Measurements from ENCODE around the gene HAPLN2. TPM values are rescaled to one million over a fixed set of nuclear protein-coding genes. Genes with fewer than 3 reads are reported as not detected.
A peak's percentile ranks its signal among the peaks of the same experiment; 100 is the strongest.
"Not testable (repeated sequence)": the region's sequence is repeated elsewhere in the genome, so short reads cannot be mapped to it uniquely, and the experiment has no call there.

The HAPLN2 gene
- total RNA-seq, 1 donor from 2014 or later = not detected

DNA sequence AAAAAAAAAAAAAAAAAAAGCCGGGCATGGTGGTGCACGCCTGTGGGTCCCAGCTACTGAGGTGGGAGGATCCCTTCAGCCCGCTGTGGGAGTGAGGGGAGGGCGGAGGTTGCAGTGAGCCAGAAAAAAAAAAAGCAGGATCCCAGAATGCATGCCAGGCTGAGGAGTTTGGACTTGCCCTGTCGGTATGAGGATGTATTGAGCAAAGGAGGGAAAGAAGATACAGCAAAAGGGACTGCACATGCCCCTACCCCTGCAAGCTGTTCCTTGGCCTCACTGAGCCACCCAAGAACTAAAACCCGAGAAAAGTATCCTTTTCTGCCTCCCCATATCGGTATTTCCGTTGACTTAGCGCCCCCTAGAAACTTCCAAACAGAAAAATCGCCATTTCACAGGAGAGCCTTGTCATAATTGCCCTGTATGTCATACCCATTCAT is 16.6 kb upstream of the HAPLN2 start:
- TF ChIP-seq, protein P1, sequence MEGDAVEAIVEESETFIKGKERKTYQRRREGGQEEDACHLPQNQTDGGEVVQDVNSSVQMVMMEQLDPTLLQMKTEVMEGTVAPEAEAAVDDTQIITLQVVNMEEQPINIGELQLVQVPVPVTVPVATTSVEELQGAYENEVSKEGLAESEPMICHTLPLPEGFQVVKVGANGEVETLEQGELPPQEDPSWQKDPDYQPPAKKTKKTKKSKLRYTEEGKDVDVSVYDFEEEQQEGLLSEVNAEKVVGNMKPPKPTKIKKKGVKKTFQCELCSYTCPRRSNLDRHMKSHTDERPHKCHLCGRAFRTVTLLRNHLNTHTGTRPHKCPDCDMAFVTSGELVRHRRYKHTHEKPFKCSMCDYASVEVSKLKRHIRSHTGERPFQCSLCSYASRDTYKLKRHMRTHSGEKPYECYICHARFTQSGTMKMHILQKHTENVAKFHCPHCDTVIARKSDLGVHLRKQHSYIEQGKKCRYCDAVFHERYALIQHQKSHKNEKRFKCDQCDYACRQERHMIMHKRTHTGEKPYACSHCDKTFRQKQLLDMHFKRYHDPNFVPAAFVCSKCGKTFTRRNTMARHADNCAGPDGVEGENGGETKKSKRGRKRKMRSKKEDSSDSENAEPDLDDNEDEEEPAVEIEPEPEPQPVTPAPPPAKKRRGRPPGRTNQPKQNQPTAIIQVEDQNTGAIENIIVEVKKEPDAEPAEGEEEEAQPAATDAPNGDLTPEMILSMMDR (IDR thresholded peaks at IDR 0.05) = no peak
- Mint-ChIP-seq H3K36me3 (ENCODE audit: low read depth) (peaks cover 27% of the 10 kb centered on the region), H3K4me1 (peaks cover 51% of the 10 kb centered on the region), H3K4me3 (peak overlapping the region; percentile 42), H3K9me3 (no peaks in the 10 kb centered on the region), H3K27me3 (no peaks in the 10 kb centered on the region), H3K27ac (peak overlapping the region; percentile 36)
- no peak for ATAC-seq (ENCODE audit: low read depth)
- intact Hi-C loops (cut with micrococcal nuclease) = no loop called here
- CTCF ChIA-PET = interaction anchor here (0.5 to 1.5 kb wide), 3 partner anchors 12 to 216 kb away, joined by 3 to 4 read pairs (median 3); no protein-coding TSS in a partner anchor
- POLR2A ChIA-PET = interaction anchor here (0.6 to 3.3 kb wide), 5 partner anchors 11 to 145 kb away, joined by 3 to 32 read pairs (median 12); partner anchors contain the start of genes MEF2D and NAXE
- no peak for DNase-seq

DNA sequence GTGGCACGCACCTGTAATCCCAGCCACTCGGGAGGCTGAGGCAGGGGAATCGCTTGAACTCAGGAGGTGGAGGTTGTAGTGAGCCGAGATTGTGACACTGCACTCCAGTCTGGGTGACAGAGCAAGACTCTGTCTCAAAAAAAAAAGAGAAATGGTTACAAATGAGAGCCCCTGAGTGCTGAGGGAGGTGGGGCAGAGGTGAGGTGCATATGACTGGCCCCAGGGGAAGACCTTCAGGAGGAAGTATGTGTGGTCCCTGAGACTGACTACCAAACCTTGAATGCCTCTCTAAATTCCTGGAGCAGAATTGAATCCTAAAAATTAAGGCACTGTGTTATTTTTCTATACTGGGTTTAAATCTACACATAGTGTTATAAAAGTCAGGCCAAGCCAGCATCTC is 11.9 kb upstream of the HAPLN2 start:
- intact Hi-C loops (cut with micrococcal nuclease) = loop anchor here (1.0 kb wide), 1 partner anchor 107 kb away; the partner anchor contains the start of gene MEF2D

DNA sequence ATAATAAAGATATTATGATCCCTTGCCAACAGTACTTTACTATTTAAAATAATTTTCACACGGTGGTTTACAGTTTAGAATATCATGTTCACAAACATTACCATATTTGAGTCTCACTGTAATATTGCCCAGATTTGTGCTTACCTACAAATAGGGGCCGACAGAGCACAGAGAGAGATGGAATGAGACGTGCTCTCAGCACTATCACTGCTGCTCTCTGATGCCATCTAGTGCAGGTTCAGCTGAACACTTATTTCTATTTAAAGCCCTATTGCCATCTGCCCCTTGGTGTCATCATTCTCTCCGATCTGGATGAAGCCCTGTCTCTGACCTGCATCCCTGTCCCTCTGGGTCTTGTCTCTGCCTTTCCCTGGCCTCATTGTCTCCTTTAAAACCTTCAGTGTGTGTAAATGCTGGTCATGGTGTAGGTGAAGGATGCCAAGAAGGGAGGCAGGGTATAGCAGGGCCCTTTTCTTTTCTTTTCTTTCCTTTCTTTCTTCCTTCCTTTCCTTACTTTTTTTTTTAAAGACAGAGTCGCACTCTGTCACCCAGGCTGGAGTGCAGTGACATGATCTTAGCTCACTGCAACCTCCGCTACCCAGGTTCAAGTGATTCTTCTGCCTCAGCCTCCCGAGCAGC is 11.1 kb upstream of the HAPLN2 start:
- H3K36me3 Mint-ChIP-seq (ENCODE audit: low read depth) = no peaks in the 10 kb centered on the region
- TF ChIP-seq, protein P1 (IDR thresholded peaks at IDR 0.05) = peak; percentile 45
- peak overlapping the region; percentile 73 for H3K27ac Mint-ChIP-seq
- H3K9me3 Mint-ChIP-seq = no peaks in the 10 kb centered on the region
- DNase-seq (no peak), ATAC-seq (ENCODE audit: low read depth) (peak; percentile 78)
- intact Hi-C loops (cut with micrococcal nuclease) = loop anchor here (1.0 kb wide), 5 partner anchors 24 to 223 kb away; no protein-coding TSS in a partner anchor
- peak overlapping the region; percentile 55 for H3K4me3 Mint-ChIP-seq
- peaks cover 27% of the 10 kb centered on the region for H3K4me1 Mint-ChIP-seq
- H3K27me3 Mint-ChIP-seq = peaks cover 5% of the 10 kb centered on the region
- CTCF ChIA-PET = interaction anchor here (0.5 to 2.1 kb wide), 33 partner anchors 8 to 252 kb away, joined by 3 to 47 read pairs (median 4); partner anchors contain the start of genes IQGAP3, MEF2D and NAXE
- POLR2A ChIA-PET = interaction anchor here (0.7 to 2.1 kb wide), 8 partner anchors 14 to 395 kb away, joined by 3 to 22 read pairs (median 5); partner anchors contain the start of genes MEF2D and PMF1

More for the DNA sequence above, 11.9 kb upstream of the HAPLN2 start:
- not testable (repeated sequence) for DNase-seq; H3K36me3 Mint-ChIP-seq (ENCODE audit: low read depth); H3K9me3 Mint-ChIP-seq; H3K27me3 Mint-ChIP-seq
- H3K4me3 Mint-ChIP-seq = peak overlapping the region; percentile 19
- peak; percentile 80 for ATAC-seq (ENCODE audit: low read depth)
- peak overlapping the region; percentile 63 for H3K27ac Mint-ChIP-seq
- POLR2A ChIA-PET = interaction anchor here (1.2 to 2.1 kb wide), 4 partner anchors 13 to 127 kb away, joined by 5 to 22 read pairs (median 8); partner anchors contain the start of gene MEF2D
- CTCF ChIA-PET = interaction anchor here (1.2 to 2.1 kb wide), 8 partner anchors 17 to 221 kb away, joined by 5 to 47 read pairs (median 11); partner anchors contain the start of gene MEF2D
- H3K4me1 Mint-ChIP-seq = peaks cover 30% of the 10 kb centered on the region

DNA sequence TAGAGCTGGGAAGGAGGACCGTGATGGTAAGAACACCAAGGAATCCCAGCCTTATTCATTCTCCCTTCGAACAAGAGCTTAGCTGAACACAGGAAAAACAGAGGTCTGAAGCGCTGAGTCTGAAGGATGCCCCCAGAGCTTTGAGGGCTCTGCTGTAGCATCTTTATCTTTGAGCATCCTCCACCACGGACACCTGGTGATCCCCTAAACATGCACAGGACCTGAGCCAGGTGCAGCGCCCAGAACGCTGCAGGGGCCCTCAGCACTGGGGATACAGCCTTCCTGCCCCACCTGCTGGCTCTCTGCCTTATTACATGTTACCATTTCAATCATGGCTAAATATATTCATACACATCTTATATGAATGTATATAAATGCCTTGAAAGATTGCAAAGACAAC is 10.2 kb upstream of the HAPLN2 start:
- TF ChIP-seq, protein P1 (IDR thresholded peaks at IDR 0.05) = no peak
- no peak overlapping the region for H3K4me3 Mint-ChIP-seq
- peaks cover 7% of the 10 kb centered on the region for H3K27me3 Mint-ChIP-seq
- intact Hi-C loops (cut with micrococcal nuclease) = loop anchor here (1.0 kb wide), 5 partner anchors 25 to 224 kb away; no protein-coding TSS in a partner anchor
- H3K9me3 Mint-ChIP-seq = no peaks in the 10 kb centered on the region
- DNase-seq = no peak
- peak; percentile 67 for ATAC-seq (ENCODE audit: low read depth)
- H3K4me1 Mint-ChIP-seq = peaks cover 27% of the 10 kb centered on the region
- POLR2A ChIA-PET = interaction anchor here (0.6 to 2.1 kb wide), 5 partner anchors 8 to 223 kb away, joined by 3 to 22 read pairs (median 4); no protein-coding TSS in a partner anchor
- no peak overlapping the region for H3K27ac Mint-ChIP-seq
- H3K36me3 Mint-ChIP-seq (ENCODE audit: low read depth) = no peaks in the 10 kb centered on the region
- CTCF ChIA-PET = interaction anchor here (0.8 to 2.1 kb wide), 29 partner anchors 9 to 251 kb away, joined by 3 to 47 read pairs (median 4); partner anchors contain the start of gene IQGAP3

DNA sequence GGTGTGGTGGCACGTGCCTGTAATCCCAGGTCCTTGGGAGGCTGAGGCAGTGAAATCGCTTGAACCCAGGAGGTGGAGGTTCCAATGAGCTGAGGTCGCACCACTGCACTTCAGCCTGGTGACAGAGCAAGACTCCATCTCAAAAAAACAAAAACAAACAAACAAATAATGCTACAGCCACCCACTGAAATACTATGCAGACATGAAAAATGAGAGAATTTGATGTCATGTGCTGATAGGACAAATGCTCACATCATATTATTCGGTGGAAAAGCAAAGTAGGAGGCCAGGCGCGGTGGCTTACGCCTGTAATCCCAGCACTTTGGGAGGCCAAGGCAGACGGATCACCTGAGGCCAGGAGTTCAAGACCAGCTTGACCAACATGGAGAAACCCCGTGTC is 9.1 kb upstream of the HAPLN2 start:
- H3K27ac Mint-ChIP-seq; ATAC-seq (ENCODE audit: low read depth); DNase-seq; POLR2A ChIA-PET; H3K36me3 Mint-ChIP-seq (ENCODE audit: low read depth); H3K9me3 Mint-ChIP-seq; H3K4me3 Mint-ChIP-seq; intact Hi-C loops (cut with micrococcal nuclease): not testable (repeated sequence)
- CTCF ChIA-PET = interaction anchor here (0.7 to 1.2 kb wide), 3 partner anchors 14 to 225 kb away, joined by 3 to 5 read pairs (median 4); no protein-coding TSS in a partner anchor
- peaks cover 15% of the 10 kb centered on the region for H3K27me3 Mint-ChIP-seq
- H3K4me1 Mint-ChIP-seq = peaks cover 27% of the 10 kb centered on the region

Measured in activated B cell treated with CpG ODN at 0.5 μM for 24 hours (primary cell).